SU-DHL-6 (cell line): ENCODE results near the gene DSP.

Experiments used
- EZH2phosphoT487 ChIP-seq: fragments of 200-600 bp; sonication (generic), shearing (Covaris generic); conservative IDR thresholded peaks from 2 replicates; pipeline ENCODE4 v1.6.1; 2018; ENCODE audit warnings: mild to moderate bottlenecking, antibody characterized with exemption, low read length, moderate library complexity, mixed read lengths
- TF ChIP-seq, protein P1 (sequence below): fragments of 200-600 bp; sonication (generic); IDR thresholded peaks from one replicate; pipeline ENCODE4 v1.5.1; 2017; ENCODE audit warnings: antibody characterized with exemption, mild to moderate bottlenecking, low read length, moderate library complexity; ENCODE audit not compliant: insufficient read depth, poor library complexity, severe bottlenecking

DNA sequence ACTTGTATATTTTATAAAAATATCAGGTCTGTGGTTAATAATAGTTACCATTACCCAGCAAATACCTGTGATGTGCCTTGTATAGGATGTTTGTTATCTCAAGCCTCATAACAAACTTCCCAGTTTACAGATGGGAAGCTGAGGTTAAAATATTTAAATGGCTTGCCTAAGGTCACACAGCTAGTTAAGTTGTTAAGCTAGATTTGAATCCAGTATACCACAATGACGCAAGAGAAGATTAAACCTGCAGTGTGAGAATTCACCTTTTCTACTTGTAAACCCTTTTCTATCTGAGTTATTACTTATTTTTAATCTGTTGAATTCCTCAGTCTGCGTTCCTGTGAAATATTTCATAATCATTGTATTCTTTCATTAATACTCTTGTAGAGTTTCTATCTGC is 4.9 kb downstream of the DSP start:
- no peak for TF ChIP-seq EZH2phosphoT487
- TF ChIP-seq, protein P1, sequence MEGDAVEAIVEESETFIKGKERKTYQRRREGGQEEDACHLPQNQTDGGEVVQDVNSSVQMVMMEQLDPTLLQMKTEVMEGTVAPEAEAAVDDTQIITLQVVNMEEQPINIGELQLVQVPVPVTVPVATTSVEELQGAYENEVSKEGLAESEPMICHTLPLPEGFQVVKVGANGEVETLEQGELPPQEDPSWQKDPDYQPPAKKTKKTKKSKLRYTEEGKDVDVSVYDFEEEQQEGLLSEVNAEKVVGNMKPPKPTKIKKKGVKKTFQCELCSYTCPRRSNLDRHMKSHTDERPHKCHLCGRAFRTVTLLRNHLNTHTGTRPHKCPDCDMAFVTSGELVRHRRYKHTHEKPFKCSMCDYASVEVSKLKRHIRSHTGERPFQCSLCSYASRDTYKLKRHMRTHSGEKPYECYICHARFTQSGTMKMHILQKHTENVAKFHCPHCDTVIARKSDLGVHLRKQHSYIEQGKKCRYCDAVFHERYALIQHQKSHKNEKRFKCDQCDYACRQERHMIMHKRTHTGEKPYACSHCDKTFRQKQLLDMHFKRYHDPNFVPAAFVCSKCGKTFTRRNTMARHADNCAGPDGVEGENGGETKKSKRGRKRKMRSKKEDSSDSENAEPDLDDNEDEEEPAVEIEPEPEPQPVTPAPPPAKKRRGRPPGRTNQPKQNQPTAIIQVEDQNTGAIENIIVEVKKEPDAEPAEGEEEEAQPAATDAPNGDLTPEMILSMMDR: no peak
